ENCODE results near the gene HACE1. TPM values are rescaled to one million over a fixed set of nuclear protein-coding genes. Genes with fewer than 3 reads are reported as not detected.
"Not testable (repeated sequence)": the region's sequence is repeated elsewhere in the genome, so short reads cannot be mapped to it uniquely, and the experiment has no call there.

The HACE1 gene
- 10 to 100 TPM in 3 of 4 donors, 1 to 10 TPM in 1; 9.8 to 30.1 (median 16.8) TPM for total RNA-seq

GRCh38 chr6:104859225-104860146 is at the start of gene HACE1:
TSS of gene HACE1 (minus strand) at chr6:104859919. CDS start at chr6:104859642, 277 bp downstream.
- no peak for TF ChIP-seq CTCF (IDR thresholded peaks at IDR 0.05)
- DNase-seq (ENCODE audit: low spot score) (peak; percentile 78), ATAC-seq (ENCODE audit: low FRiP score) (peak; percentile 100)

- DNase-seq (ENCODE audit: low spot score) (no peak), ATAC-seq (ENCODE audit: low FRiP score) (no peak)
- no peak for TF ChIP-seq CTCF (IDR thresholded peaks at IDR 0.05)
Observed at GRCh38 chr6:104908888-104909525, 49.3 kb upstream of the HACE1 start.

- ATAC-seq (ENCODE audit: low FRiP score) = no peak
Observed at GRCh38 chr6:104908031-104908887, 48.5 kb upstream of the HACE1 start.

GRCh38 chr6:104898893-104899292 is 39.2 kb upstream of the HACE1 start:
- ATAC-seq (ENCODE audit: low FRiP score) = not testable (repeated sequence)

More at GRCh38 chr6:104908031-104908887, 48.5 kb upstream of the HACE1 start:
- TF ChIP-seq CTCF (IDR thresholded peaks at IDR 0.05) = no peak
- no peak for DNase-seq (ENCODE audit: low spot score)

GRCh38 chr6:104896914-104897313 is 37.2 kb upstream of the HACE1 start:
- TF ChIP-seq CTCF (IDR thresholded peaks at IDR 0.05) = no peak
- no peak for ATAC-seq (ENCODE audit: low FRiP score)
- DNase-seq (ENCODE audit: low spot score) = no peak

More at GRCh38 chr6:104898893-104899292, 39.2 kb upstream of the HACE1 start:
- DNase-seq (ENCODE audit: low spot score) = not testable (repeated sequence)

- DNase-seq (ENCODE audit: low spot score) (no peak), ATAC-seq (ENCODE audit: low FRiP score) (no peak)
- TF ChIP-seq CTCF (IDR thresholded peaks at IDR 0.05) = no peak
Observed at GRCh38 chr6:104888066-104888465, 28.3 kb upstream of the HACE1 start.

GRCh38 chr6:104887350-104887749 is 27.6 kb upstream of the HACE1 start:
- DNase-seq (ENCODE audit: low spot score) (no peak), ATAC-seq (ENCODE audit: low FRiP score) (no peak)
- TF ChIP-seq CTCF (IDR thresholded peaks at IDR 0.05) = no peak

Data from omental fat pad (tissue), 4 donors.